Right lobe of liver (tissue), 4 donors: Measurements from ENCODE around the gene RLF.

Experiments used
- POLR2A ChIP-seq: fragments of 450-650 bp; IDR thresholded peaks from one replicate; pipeline ENCODE4 v1.6.1; 2017; ENCODE audit warnings: antibody characterized with exemption, mild to moderate bottlenecking
- TF ChIP-seq, protein P1 (sequence below), 4 donors: fragments of 200-600 bp in 3 of 4; fragments of 450-650 bp in 1 of 4; IDR thresholded peaks; one replicate each; pipeline versions ENCODE4 v1.5.1 to v1.8.0; 2016 to 2022; ENCODE audit warnings: antibody characterized with exemption in 4 of 4, mild to moderate bottlenecking in 2 of 4
- donor health status: DM: no; HTN: no; CAD: no.
- donor health status: DM: no; HTN: no; CAD: no.
- donor health status: DM: no; HTN: yes; CAD: no.

DNA sequence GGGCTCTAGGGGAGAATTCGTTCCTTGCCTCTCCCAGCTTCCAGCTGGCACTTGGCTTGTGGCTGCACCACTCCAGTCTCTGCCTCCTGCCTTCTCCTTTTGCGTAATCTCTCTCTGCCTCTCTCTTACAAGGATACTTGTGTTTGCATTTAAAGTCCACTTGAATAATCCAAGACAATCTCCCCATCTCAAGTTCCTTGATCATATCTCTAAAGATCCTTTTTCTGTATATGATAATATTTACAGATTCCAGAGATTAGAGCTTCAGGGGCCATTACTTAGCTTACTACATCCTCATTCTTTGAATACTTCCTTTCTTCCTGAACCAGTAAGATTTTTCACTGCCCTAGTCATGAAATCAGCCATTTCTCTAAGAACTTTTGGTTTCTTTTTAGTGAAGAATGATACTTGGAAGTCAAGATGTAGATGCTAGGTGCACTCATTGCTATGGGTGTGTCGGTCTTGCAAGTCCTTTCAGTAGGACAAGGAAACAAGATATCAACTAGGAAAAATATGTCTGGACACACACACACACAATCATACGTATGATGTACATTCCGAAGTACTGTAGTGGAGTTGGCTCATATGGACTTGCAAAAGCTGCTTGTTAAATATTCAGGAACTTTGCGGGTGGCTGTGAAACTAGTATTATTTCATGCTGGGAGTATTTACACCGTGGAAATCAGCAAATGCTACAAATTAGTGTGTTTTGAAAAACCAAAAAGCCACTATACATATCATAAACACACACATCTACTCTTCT lies 20.8 kb upstream of the RLF start:
- TF ChIP-seq, protein P1, sequence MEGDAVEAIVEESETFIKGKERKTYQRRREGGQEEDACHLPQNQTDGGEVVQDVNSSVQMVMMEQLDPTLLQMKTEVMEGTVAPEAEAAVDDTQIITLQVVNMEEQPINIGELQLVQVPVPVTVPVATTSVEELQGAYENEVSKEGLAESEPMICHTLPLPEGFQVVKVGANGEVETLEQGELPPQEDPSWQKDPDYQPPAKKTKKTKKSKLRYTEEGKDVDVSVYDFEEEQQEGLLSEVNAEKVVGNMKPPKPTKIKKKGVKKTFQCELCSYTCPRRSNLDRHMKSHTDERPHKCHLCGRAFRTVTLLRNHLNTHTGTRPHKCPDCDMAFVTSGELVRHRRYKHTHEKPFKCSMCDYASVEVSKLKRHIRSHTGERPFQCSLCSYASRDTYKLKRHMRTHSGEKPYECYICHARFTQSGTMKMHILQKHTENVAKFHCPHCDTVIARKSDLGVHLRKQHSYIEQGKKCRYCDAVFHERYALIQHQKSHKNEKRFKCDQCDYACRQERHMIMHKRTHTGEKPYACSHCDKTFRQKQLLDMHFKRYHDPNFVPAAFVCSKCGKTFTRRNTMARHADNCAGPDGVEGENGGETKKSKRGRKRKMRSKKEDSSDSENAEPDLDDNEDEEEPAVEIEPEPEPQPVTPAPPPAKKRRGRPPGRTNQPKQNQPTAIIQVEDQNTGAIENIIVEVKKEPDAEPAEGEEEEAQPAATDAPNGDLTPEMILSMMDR (IDR thresholded peaks at IDR 0.05) = no peak
- TF ChIP-seq POLR2A = no peak
